Cardiac muscle cell (in vitro differentiated cells and primary cell): ENCODE measurements around the gene RAD21L1. TPM values are rescaled to one million over a fixed set of nuclear protein-coding genes. Genes with fewer than 3 reads are reported as not detected.
A peak's percentile ranks its signal among the peaks of the same experiment; 100 is the strongest.

Source experiments
- DNase-seq, 2 donors: peaks; one replicate each; pipeline versions ENCODE4 v3.0.0 to v3.0.0-alpha.2; 2010 to 2017; ENCODE audit warnings: low read depth in 1 of 2, low spot score in 1 of 2
- H3K27ac ChIP-seq: fragments of 200-600 bp; sonication (generic); 2 replicates; pipeline ENCODE4 v1.5.1; 2016
- H3K27me3 ChIP-seq: fragments of 200-600 bp; sonication (generic); 2 replicates; pipeline ENCODE4 v1.6.0; 2016; ENCODE audit warnings: control low read depth
- H3K36me3 ChIP-seq: fragments of 200-600 bp; sonication (generic); 2 replicates; pipeline ENCODE4 v1.5.1; 2016; ENCODE audit warnings: control low read depth
- H3K4me1 ChIP-seq: fragments of 200-600 bp; sonication (generic); 2 replicates; pipeline ENCODE4 v1.8.1; 2017; ENCODE audit warnings: low read depth, mild to moderate bottlenecking, mixed run types
- H3K4me3 ChIP-seq: fragments of 200-600 bp; sonication (generic); 2 replicates; pipeline ENCODE4 v1.5.1; 2016; ENCODE audit warnings: mild to moderate bottlenecking
- H3K9me3 ChIP-seq: fragments of 200-600 bp; sonication (generic); 2 replicates; pipeline ENCODE4 v1.5.1; 2017; ENCODE audit warnings: low read depth, mild to moderate bottlenecking, control low read depth
- polyA plus RNA-seq: library from polyadenylated mRNA; unstranded; fragments of >200 nt; fragmentation: Nextera tagmentation; extraction: Ambion mirVana; gene quantifications from 2 replicates; pipeline ENCODE4 v1.2.1, GENCODE V29; 2016
- total RNA-seq: library from RNA; depleted of rRNA; stranded (reverse); fragments of >200 nt; gene quantifications from 2 replicates; pipeline ENCODE4 v1.2.3, GENCODE V29; 2016
- TF ChIP-seq, protein P1 (sequence below): IDR thresholded peaks from 2 replicates; pipeline ENCODE4 v1.5.1; 2012; ENCODE audit warnings: low read depth, mild to moderate bottlenecking, low read length

Gene RAD21L1
- total and polyA plus RNA-seq, 2 experiments from 2014 or later = 0.16 to 0.33 TPM

DNA sequence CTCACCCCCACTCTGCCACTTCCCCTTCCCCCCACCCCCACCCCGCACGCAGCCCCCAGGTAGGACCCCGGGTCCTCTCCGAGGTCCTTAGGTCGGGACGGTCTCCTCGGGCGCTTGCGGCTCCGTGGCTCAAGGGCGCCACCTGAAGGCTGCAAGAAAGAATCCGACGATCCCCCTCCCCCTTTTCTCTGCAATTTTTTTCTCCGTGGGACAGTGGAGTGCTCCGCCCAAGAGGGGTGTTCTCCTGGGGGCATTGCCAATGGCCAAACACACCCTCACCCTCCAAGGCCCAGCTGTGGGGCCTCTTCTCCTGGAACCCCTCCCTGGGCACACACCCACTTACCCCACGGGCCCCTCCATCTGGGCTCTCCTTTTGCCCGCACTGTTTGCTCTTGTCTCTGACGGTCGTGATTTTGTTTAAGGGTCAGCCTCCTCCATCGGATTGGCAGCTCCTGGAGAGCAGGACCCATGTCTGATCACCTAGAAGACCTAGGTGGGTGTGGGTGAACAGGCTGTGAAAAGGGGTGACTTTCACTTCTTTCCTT is 40.0 kb upstream of the RAD21L1 start:
- Histone ChIP-seq H3K27me3 (peaks cover 17% of the 10 kb centered on the region), H3K4me1 (peaks cover 8% of the 10 kb centered on the region), H3K4me3 (peak overlapping the region; percentile 79), H3K9me3 (no peaks in the 10 kb centered on the region), H3K27ac (no peak overlapping the region), H3K36me3 (no peaks in the 10 kb centered on the region)
- TF ChIP-seq, protein P1, sequence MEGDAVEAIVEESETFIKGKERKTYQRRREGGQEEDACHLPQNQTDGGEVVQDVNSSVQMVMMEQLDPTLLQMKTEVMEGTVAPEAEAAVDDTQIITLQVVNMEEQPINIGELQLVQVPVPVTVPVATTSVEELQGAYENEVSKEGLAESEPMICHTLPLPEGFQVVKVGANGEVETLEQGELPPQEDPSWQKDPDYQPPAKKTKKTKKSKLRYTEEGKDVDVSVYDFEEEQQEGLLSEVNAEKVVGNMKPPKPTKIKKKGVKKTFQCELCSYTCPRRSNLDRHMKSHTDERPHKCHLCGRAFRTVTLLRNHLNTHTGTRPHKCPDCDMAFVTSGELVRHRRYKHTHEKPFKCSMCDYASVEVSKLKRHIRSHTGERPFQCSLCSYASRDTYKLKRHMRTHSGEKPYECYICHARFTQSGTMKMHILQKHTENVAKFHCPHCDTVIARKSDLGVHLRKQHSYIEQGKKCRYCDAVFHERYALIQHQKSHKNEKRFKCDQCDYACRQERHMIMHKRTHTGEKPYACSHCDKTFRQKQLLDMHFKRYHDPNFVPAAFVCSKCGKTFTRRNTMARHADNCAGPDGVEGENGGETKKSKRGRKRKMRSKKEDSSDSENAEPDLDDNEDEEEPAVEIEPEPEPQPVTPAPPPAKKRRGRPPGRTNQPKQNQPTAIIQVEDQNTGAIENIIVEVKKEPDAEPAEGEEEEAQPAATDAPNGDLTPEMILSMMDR = peak; percentile 67
- DNase-seq = peak; percentile 53 to 78

DNA sequence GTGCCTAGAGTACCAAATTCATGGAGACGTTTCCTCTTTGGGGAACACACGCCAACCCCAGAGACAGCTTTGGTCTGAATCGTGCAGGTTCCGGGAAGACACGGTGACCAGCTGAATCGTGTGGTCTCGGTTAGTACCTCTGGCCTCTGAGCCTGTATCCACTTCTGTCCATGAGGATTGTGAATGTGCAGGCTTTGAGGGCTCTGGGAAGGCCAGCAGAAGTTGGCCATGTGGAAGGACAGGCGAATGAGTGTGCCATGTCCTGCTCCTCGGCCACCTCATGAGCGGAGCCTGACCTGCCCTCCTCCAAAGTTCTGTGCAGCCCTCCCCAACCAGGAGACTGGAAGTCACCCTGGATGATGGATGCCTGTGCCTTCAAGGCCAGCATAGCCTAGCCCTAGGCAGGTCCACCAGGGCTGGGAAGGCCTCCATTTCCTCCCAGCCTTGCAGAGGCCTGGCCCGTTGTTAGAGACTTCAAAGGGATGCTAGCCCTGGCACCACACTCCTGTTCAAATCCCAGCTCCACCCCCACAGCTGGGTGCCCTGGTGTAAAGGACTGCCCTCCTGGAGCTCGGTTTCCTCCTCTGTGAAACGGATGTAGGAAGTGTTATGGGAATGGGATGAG is 39.4 kb upstream of the RAD21L1 start:
- Histone ChIP-seq H3K36me3 (no peaks in the 10 kb centered on the region), H3K27me3 (peaks cover 17% of the 10 kb centered on the region), H3K4me3 (no peak overlapping the region), H3K27ac (no peak overlapping the region), H3K4me1 (peaks cover 8% of the 10 kb centered on the region), H3K9me3 (no peaks in the 10 kb centered on the region)
- TF ChIP-seq, protein P1 = no peak
- no peak for DNase-seq

DNA sequence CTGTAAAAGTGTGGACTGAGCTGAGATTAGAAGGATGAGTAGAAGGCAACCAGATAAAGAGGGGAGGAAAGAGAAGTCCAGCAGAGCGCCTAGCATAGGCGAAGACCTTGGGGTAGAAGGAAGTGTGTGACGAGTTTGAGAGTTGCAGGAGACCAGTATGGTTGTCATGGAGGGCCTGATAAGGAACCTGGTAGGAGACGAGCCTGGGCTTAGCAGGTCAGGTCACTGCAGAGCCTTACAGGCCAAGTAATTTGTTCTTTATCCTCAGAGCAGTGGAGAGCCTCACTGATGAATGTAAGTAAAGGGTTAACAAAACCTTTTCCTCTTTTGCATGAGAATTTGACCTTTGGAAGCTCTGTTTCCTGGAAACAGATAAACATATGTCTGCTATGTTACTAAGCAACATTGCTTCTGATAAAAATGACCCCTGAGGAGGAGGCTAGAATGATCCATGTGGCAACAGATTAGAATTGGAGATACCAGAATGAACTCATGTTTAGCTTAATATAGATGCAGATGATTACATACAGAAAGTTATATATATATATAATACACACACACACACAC is 38.2 kb upstream of the RAD21L1 start:
- H3K36me3 ChIP-seq = no peaks in the 10 kb centered on the region
- peaks cover 17% of the 10 kb centered on the region for H3K27me3 ChIP-seq
- H3K9me3 ChIP-seq = no peaks in the 10 kb centered on the region
- H3K4me3 ChIP-seq = no peak overlapping the region
- no peak overlapping the region for H3K27ac ChIP-seq
- H3K4me1 ChIP-seq = peaks cover 8% of the 10 kb centered on the region
- DNase-seq = peak in 1 of 2 donors; percentile 29
- TF ChIP-seq, protein P1 = no peak

DNA sequence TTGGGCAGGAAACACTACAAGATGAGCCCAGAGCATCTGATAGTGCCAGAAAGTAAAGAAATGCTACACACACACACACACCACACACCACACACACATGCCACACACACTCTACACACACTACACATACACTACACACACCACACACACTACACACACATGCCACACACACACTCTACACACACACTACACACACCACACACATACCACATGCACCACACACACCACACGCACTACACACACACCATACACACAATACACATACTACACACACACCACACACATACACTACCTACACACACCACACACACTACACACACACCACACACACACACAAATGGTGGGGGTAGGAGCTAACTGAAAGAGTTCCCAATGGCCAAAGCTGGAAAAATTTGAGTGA is 37.5 kb upstream of the RAD21L1 start:
- TF ChIP-seq, protein P1 = no peak
- DNase-seq = no peak
- no peaks in the 10 kb centered on the region for H3K36me3 ChIP-seq
- no peak overlapping the region for H3K27ac ChIP-seq
- no peak overlapping the region for H3K4me3 ChIP-seq
- peaks cover 8% of the 10 kb centered on the region for H3K4me1 ChIP-seq
- no peaks in the 10 kb centered on the region for H3K9me3 ChIP-seq
- H3K27me3 ChIP-seq = peaks cover 15% of the 10 kb centered on the region

DNA sequence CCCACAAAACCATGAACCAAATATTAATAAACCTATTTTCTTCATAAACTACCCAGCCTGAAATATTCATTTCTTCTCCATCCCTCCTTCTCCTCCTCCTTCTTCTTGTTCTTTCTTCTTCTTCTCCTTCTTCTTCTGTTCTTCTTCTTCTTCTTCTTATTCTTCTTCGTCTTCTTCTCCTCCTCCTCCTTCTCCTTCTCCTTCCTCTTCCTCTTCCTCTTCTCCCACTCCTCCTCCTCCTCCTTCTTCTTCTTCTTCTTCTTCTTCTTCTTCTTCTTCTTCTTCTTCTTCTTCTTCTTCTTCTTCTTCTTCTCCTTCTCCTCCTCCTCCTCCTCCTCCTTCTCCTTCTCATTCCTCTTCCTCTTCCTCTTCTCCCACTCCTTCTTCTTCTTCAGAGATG is 36.0 kb upstream of the RAD21L1 start:
- Histone ChIP-seq H3K27me3 (peaks cover 2% of the 10 kb centered on the region), H3K4me3 (no peak overlapping the region), H3K4me1 (peaks cover 8% of the 10 kb centered on the region), H3K27ac (no peak overlapping the region), H3K9me3 (no peaks in the 10 kb centered on the region), H3K36me3 (no peaks in the 10 kb centered on the region)
- DNase-seq = no peak
- TF ChIP-seq, protein P1 = no peak
